H1 (cell line): Measurements from ENCODE around the gene COL6A1. TPM values are rescaled to one million over a fixed set of nuclear protein-coding genes. Genes with fewer than 3 reads are reported as not detected.
A peak's percentile ranks its signal among the peaks of the same experiment; 100 is the strongest.

Experiments used
- CTCF ChIA-PET: fragments of 300-600 bp; sonication (Branson Sonifier 250); formaldehyde crosslinking; loops from one replicate; lab custom pipeline; 2021; ENCODE audit not compliant: partially characterized antibody; lab: Charles Lee
- POLR2A ChIA-PET: fragments of 300-600 bp; sonication (Branson Sonifier 250); formaldehyde crosslinking; loops from one replicate; lab custom pipeline; 2021; ENCODE audit warnings: inconsistent platforms; ENCODE audit not compliant: partially characterized antibody; lab: Charles Lee
- DNase-seq, 2 experiments: peaks; one replicate each; pipeline versions ENCODE4 v3.0.0 to v3.0.0-alpha.2; 2010 to 2022; ENCODE audit warnings: low spot score in 2 of 2, low read depth in 1 of 2, mixed read lengths in 1 of 2
- FAIRE-seq: peaks from 2 replicates; lab custom pipeline; 2011; peaks lifted over from hg19 to GRCh38; lab: Jason Lieb, UNC
- H2AFZ ChIP-seq: 2 replicates; pipeline ENCODE4 v1.8.1; 2012; ENCODE audit warnings: low read length, inconsistent platforms
- H2AK5ac ChIP-seq: 2 replicates; pipeline ENCODE4 v1.6.1; 2013; ENCODE audit warnings: low read depth, low read length
- H2BK120ac ChIP-seq: replicated peaks from 2 replicates; pipeline ENCODE3; 2013; ENCODE audit warnings: low read depth, low read length, inconsistent platforms
- H2BK12ac ChIP-seq: 2 replicates; pipeline ENCODE4 v1.6.1; 2013; ENCODE audit warnings: low read depth, low read length
- H2BK15ac ChIP-seq: 2 replicates; pipeline ENCODE4 v1.6.1; 2013; ENCODE audit warnings: low read length
- H2BK20ac ChIP-seq: 2 replicates; pipeline ENCODE4 v1.6.1; 2013; ENCODE audit warnings: low read length
- H2BK5ac ChIP-seq: 2 replicates; pipeline ENCODE4 v1.6.1; 2013; ENCODE audit warnings: low read depth, low read length
- H3K14ac ChIP-seq: 2 replicates; pipeline ENCODE4 v1.6.1; 2013; ENCODE audit warnings: inconsistent platforms; ENCODE audit not compliant: insufficient read length
- H3K18ac ChIP-seq: 2 replicates; pipeline ENCODE4 v1.6.1; 2013; ENCODE audit warnings: low read length; ENCODE audit errors: extremely low read depth
- H3K23ac ChIP-seq: 2 replicates; pipeline ENCODE4 v1.6.1; 2013; ENCODE audit warnings: inconsistent platforms; ENCODE audit not compliant: insufficient read length
- H3K23me2 ChIP-seq: 2 replicates; pipeline ENCODE4 v1.6.1; 2013; ENCODE audit warnings: low read depth, low read length
- H3K27ac ChIP-seq: 2 replicates; pipeline ENCODE4 v1.6.1; 2011; ENCODE audit warnings: low read depth, low read length, inconsistent platforms
- H3K27me3 ChIP-seq, 4 experiments: replicated peaks in 1 of 4; 1 replicate in 1 of 4; 2 replicates in 3 of 4; pipeline versions ENCODE4 v1.6.1 to v1.8.1; 2011 to 2013; ENCODE audit warnings: low read length in 3 of 4, mild to moderate bottlenecking in 3 of 4, inconsistent platforms in 2 of 4, mixed read lengths in 2 of 4, moderate library complexity in 1 of 4; ENCODE audit not compliant: control insufficient read depth in 3 of 4, insufficient read depth in 3 of 4; ENCODE audit errors: extremely low read depth in 1 of 4
- H3K36me3 ChIP-seq, 4 experiments: 2 replicates each; pipeline versions ENCODE4 v1.6.1 to v1.8.1; 2011 to 2013; ENCODE audit warnings: mild to moderate bottlenecking in 4 of 4, low read length in 3 of 4, moderate library complexity in 2 of 4, control low read depth in 1 of 4, inconsistent platforms in 1 of 4; ENCODE audit not compliant: insufficient read depth in 4 of 4, control insufficient read depth in 2 of 4
- H3K4ac ChIP-seq: replicated peaks from 2 replicates; pipeline ENCODE3; 2013; ENCODE audit warnings: low read length, low read depth, mixed read lengths, inconsistent platforms; ENCODE audit not compliant: insufficient read length
- H3K4me1 ChIP-seq, 4 experiments: replicated peaks in 1 of 4; 1 replicate in 1 of 4; 2 replicates in 3 of 4; pipeline versions ENCODE4 v1.6.1 to v1.8.1; 2011 to 2013; ENCODE audit warnings: low read length in 3 of 4, inconsistent platforms in 2 of 4, mixed read lengths in 1 of 4; ENCODE audit not compliant: insufficient read depth in 4 of 4, control insufficient read depth in 3 of 4
- H3K4me2 ChIP-seq, 2 experiments: 2 replicates each; pipeline versions ENCODE4 v1.6.1 to v1.8.1; 2011 to 2013; ENCODE audit warnings: low read depth in 2 of 2, low read length in 2 of 2, control low read depth in 1 of 2, inconsistent platforms in 1 of 2, mild to moderate bottlenecking in 1 of 2; ENCODE audit not compliant: insufficient read depth in 1 of 2
- H3K4me3 ChIP-seq, 4 experiments: fragments of 200-600, 300-600 bp in 1 of 4; sonication (generic), shearing (Covaris generic), sonication (Bioruptor Twin) in 1 of 4; 2 replicates each; pipeline versions ENCODE4 v1.5.1 to v1.8.1; 2011 to 2016; ENCODE audit warnings: low read length in 4 of 4, low read depth in 3 of 4, control low read depth in 2 of 4, inconsistent platforms in 2 of 4, mild to moderate bottlenecking in 2 of 4, mixed read lengths in 1 of 4, moderate library complexity in 1 of 4; ENCODE audit not compliant: insufficient read depth in 2 of 4; ENCODE audit errors: extremely low read depth in 1 of 4
- H3K56ac ChIP-seq: replicated peaks from 2 replicates; pipeline ENCODE3; 2013; ENCODE audit warnings: low read depth, mild to moderate bottlenecking, mixed read lengths, low read length, inconsistent platforms; ENCODE audit not compliant: insufficient read length
- H3K79me1 ChIP-seq: 2 replicates; pipeline ENCODE4 v1.6.1; 2013; ENCODE audit warnings: low read depth, low read length, control low read depth
- H3K79me2 ChIP-seq, 2 experiments: 2 replicates each; pipeline versions ENCODE4 v1.6.1 to v1.8.1; 2012 to 2013; ENCODE audit warnings: low read length in 2 of 2, mild to moderate bottlenecking in 2 of 2, inconsistent platforms in 1 of 2; ENCODE audit not compliant: insufficient read depth in 2 of 2, control insufficient read depth in 1 of 2
- H3K9ac ChIP-seq, 4 experiments: replicated peaks in 1 of 4; 1 replicate in 1 of 4; 2 replicates in 3 of 4; pipeline versions ENCODE4 v1.6.1 to v1.8.1; 2011 to 2013; ENCODE audit warnings: low read depth in 3 of 4, low read length in 3 of 4, control low read depth in 2 of 4, mild to moderate bottlenecking in 2 of 4, moderate library complexity in 2 of 4, inconsistent platforms in 1 of 4; ENCODE audit errors: extremely low read depth in 1 of 4
- H3K9me3 ChIP-seq, 2 experiments: 2 replicates each; pipeline versions ENCODE4 v1.6.1 to v1.8.1; 2012 to 2013; ENCODE audit warnings: mild to moderate bottlenecking in 2 of 2, moderate library complexity in 2 of 2, control low read depth in 1 of 2, inconsistent platforms in 1 of 2, low read depth in 1 of 2, low read length in 1 of 2, mixed read lengths in 1 of 2; ENCODE audit not compliant: insufficient read depth in 2 of 2
- H4K20me1 ChIP-seq, 2 experiments: replicated peaks in 1 of 2; 2 replicates each; pipeline versions ENCODE3 to v1.8.1; 2011 to 2013; ENCODE audit warnings: inconsistent platforms in 2 of 2, low read length in 2 of 2, mild to moderate bottlenecking in 1 of 2; ENCODE audit not compliant: insufficient read depth in 2 of 2, control insufficient read depth in 1 of 2
- H4K5ac ChIP-seq: 2 replicates; pipeline ENCODE4 v1.6.1; 2013; ENCODE audit warnings: low read length, low read depth, mixed read lengths, inconsistent platforms; ENCODE audit not compliant: insufficient read length
- H4K8ac ChIP-seq: 2 replicates; pipeline ENCODE4 v1.8.0; 2013; ENCODE audit warnings: mild to moderate bottlenecking, moderate library complexity, low read length, inconsistent platforms; ENCODE audit not compliant: insufficient read depth; ENCODE audit errors: extremely low read depth
- H4K91ac ChIP-seq: replicated peaks from 2 replicates; pipeline ENCODE3; 2013; ENCODE audit warnings: low read length, mixed read lengths, inconsistent platforms; ENCODE audit not compliant: insufficient read length
- BRCA1 ChIP-seq: IDR thresholded peaks from 2 replicates; pipeline ENCODE4 v1.6.1; 2012; ENCODE audit warnings: low read depth, low read length, improper control_type of control experiment
- CHD2 ChIP-seq: IDR thresholded peaks from 2 replicates; pipeline ENCODE4 v1.6.1; 2012; ENCODE audit warnings: low read length, improper control_type of control experiment
- NANOG ChIP-seq: IDR thresholded peaks from 2 replicates; pipeline ENCODE4 v1.6.1; 2011; ENCODE audit warnings: low read length, low read depth, mild to moderate bottlenecking, inconsistent platforms; ENCODE audit not compliant: insufficient read depth, poor library complexity, severe bottlenecking
- NRF1 ChIP-seq: IDR thresholded peaks from 2 replicates; pipeline ENCODE4 v1.6.1; 2011; ENCODE audit warnings: mild to moderate bottlenecking, low read depth, low read length, improper control_type of control experiment
- POU5F1 ChIP-seq: IDR thresholded peaks from 2 replicates; pipeline ENCODE4 v1.6.1; 2011; ENCODE audit warnings: low read depth, mild to moderate bottlenecking, low read length, moderate library complexity
- RAD21 ChIP-seq, 2 experiments: IDR thresholded peaks in 1 of 2; conservative IDR thresholded peaks in 1 of 2; 2 replicates each; pipeline ENCODE4 v1.6.1; 2011; ENCODE audit warnings: low read depth in 2 of 2, low read length in 2 of 2, improper control_type of control experiment in 1 of 2, inconsistent platforms in 1 of 2, mild to moderate bottlenecking in 1 of 2, moderate library complexity in 1 of 2
- RBBP5 ChIP-seq: IDR thresholded peaks from 2 replicates; pipeline ENCODE4 v1.7.1; 2012; ENCODE audit warnings: low read depth, mild to moderate bottlenecking, inconsistent platforms, low read length, moderate library complexity, borderline replicate concordance
- RXRA ChIP-seq: IDR thresholded peaks from 2 replicates; pipeline ENCODE4 v1.6.1; 2011; ENCODE audit warnings: low read depth, mild to moderate bottlenecking, low read length, moderate library complexity; ENCODE audit not compliant: insufficient read depth
- SP4 ChIP-seq: IDR thresholded peaks from 2 replicates; pipeline ENCODE4 v1.6.1; 2012; ENCODE audit warnings: low read length, inconsistent platforms
- YY1 ChIP-seq: IDR thresholded peaks from 2 replicates; pipeline ENCODE4 v1.6.1; 2011; ENCODE audit warnings: low read depth, mild to moderate bottlenecking, low read length
- WGBS, 2 experiments: shearing (Covaris generic) in 1 of 2; methylation state at CpG; one replicate each; pipeline versions ENCODE4 v1.1.6 to v1.1.7; 2013 to 2015; ENCODE audit warnings: low lambda C conversion rate in 2 of 2, mixed read lengths in 2 of 2, inconsistent platforms in 1 of 2, low coverage in 1 of 2, missing lambda C conversion rate in 1 of 2; ENCODE audit not compliant: insufficient replicate concordance in 2 of 2, insufficient coverage in 1 of 2, insufficient read length in 1 of 2; ENCODE audit errors: extremely low coverage in 1 of 2, missing lambda C conversion rate in 1 of 2; 5-methylcytosine and 5-hydroxymethylcytosine counted together
- polyA plus RNA-seq, 7 experiments: library from polyadenylated mRNA; depleted of rRNA in 3 of 7; stranded (reverse) in 5 of 7; unstranded in 2 of 7; fragments of >200 nt in 5 of 7; fragments of 200-250 nt in 2 of 7; gene quantifications; 1 replicate in 5 of 7; 2 replicates in 1 of 7; 4 replicates in 1 of 7; pipeline versions ENCODE4 v1.2.1 to v1.2.3, GENCODE V29; 2011 to 2013; ENCODE audit warnings: missing spikeins in 2 of 7, mixed read lengths in 2 of 7
- total RNA-seq: library from RNA; stranded (reverse); fragmentation: NEBNext Ultra II Directional; extraction: Animal tissue kit (Norgen Biotek cat#: 25700); gene quantifications from 2 replicates; pipeline ENCODE4 v1.2.1, GENCODE V29; 2021
- TF ChIP-seq, protein P1 (sequence below): IDR thresholded peaks from 2 replicates; pipeline ENCODE4 v1.6.1; 2012; ENCODE audit warnings: inconsistent platforms

Gene COL6A1
- total and polyA plus RNA-seq, 2 of the 8 experiments (the other 6 are each of a cell fraction or from before 2014, with no cell fraction given) = 100 to 115 TPM

DNA sequence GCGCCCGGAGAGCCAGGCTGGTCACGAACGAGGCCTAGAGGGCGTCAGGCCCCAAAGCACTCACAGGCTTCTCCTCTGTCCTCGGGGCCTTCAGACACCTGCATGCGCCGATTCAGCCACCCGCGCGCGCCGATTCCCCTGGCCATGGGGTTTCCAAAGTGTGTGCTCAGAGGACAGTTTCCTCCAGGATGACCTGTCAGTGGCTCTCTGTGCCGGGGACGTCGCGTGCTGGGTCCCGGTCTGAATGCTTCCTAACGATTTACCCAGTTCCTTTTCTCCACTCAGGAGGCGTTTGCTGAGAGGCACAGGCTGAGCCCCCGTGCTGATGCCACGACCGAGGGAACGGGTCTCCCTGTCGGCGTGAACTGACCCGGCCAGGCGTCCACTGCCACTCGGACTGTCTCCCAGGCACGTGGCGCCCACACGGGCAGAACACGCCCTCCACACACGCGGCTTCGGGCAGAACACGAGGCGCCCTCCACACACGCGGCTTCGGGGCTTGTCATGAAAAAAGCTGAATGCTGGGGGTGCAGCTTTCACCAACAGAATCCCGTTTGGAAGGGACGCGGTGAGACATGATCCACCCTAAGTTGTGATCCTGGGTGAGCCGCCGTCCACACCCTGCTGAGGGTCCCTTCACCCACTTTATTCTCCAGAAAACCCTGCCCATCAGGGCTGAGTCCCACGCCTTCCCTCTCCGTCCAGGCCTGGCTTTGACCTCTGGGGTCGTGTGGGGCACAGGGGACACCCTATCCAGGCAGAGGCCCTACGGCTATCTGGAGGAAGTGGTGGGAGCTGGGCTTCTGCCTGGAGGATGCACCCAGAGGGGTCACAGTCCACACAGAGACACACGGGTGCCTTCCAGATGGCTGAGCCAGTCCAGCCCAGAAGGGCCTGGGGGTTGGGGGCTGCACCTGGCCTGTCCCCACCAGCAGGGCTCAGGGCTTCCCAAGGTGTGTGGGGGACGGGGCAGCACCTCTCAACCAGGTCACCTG, 56.1 kb downstream of the COL6A1 start:
- Histone ChIP-seq H3K4ac (peak overlapping the region; percentile 53), H2BK120ac (no peak overlapping the region), H3K27ac (no peak overlapping the region), H2AFZ (no peak overlapping the region), H3K27me3 (no peaks in the 10 kb centered on the region), H3K4me1 (peaks cover 0 to 3% (median 0%) of the 10 kb centered on the region in 4 experiments; a peak in 3 of 7 replicates), H2BK5ac (no peak overlapping the region), H3K4me3 (no peak overlapping the region), H4K5ac (no peak overlapping the region), H3K18ac (no peak overlapping the region; the same call in 1 of the 2 replicates), H3K79me1 (no peaks in the 10 kb centered on the region), H4K8ac (peak overlapping the region; percentile 90), H3K23me2 (peaks cover 4% of the 10 kb centered on the region; the same call in 1 of the 2 replicates), H2AK5ac (0 out of 2 replicates have a peak overlapping the region, but pooled peaks have one; percentile 6), H3K36me3 (no peaks in the 10 kb centered on the region), H3K14ac (no peak overlapping the region), H3K4me2 (no peak overlapping the region), H2BK12ac (0 out of 2 replicates have a peak overlapping the region, but pooled peaks have one; percentile 39), H3K9me3 (no peaks in the 10 kb centered on the region), H2BK20ac (no peak overlapping the region), H4K91ac (no peak overlapping the region), H3K23ac (no peak overlapping the region), H3K9ac (no peak overlapping the region), H4K20me1 (no peaks in the 10 kb centered on the region), H2BK15ac (no peak overlapping the region), H3K56ac (no peak overlapping the region), H3K79me2 (no peaks in the 10 kb centered on the region)
- FAIRE-seq (no peak), DNase-seq (peak in 1 of 2 experiments; percentile 43)
- ChIA-PET CTCF (interaction anchor here (1.0 kb wide), 1 partner anchor 18 kb away, joined by 3 read pairs; no protein-coding TSS in a partner anchor), POLR2A (no interaction called here)
- 88% methylated on average over 44 of the region's 52 CpGs; no CpG with 5 or more reads in 1 of the 2 experiments for WGBS, 2 experiments
- TF ChIP-seq BRCA1 (no peak), NRF1 (no peak), CHD2 (no peak), RBBP5 (no peak), YY1 (no peak), NANOG (no peak), SP4 (no peak), POU5F1 (no peak), RXRA (no peak), RAD21 (IDR thresholded peaks at IDR 0.05 in 1 of 2, conservative IDR thresholded peaks at IDR 0.05 in 1 of 2; ENCODE audit: low read depth in 2 of 2, low read length in 2 of 2) (no peak; a peak in 1 of 4 replicates)
- TF ChIP-seq, protein P1, sequence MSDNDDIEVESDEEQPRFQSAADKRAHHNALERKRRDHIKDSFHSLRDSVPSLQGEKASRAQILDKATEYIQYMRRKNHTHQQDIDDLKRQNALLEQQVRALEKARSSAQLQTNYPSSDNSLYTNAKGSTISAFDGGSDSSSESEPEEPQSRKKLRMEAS = no peak
